NCI-H460 (cell line): ENCODE measurements around the gene SPAST. TPM values are rescaled to one million over a fixed set of nuclear protein-coding genes. Genes with fewer than 3 reads are reported as not detected.
"Not testable (repeated sequence)": the region's sequence is repeated elsewhere in the genome, so short reads cannot be mapped to it uniquely, and the experiment has no call there.

Experiments used
- DNase-seq: peaks from one replicate; pipeline ENCODE4 v3.0.0-alpha.2; 2016; ENCODE audit warnings: low read depth; ENCODE audit errors: extremely low read depth
- total RNA-seq: library from RNA; depleted of rRNA; stranded (reverse); fragments of >200 nt; shearing (Covaris generic); gene quantifications from 2 replicates; pipeline ENCODE4 v1.2.3, GENCODE V29; 2014; rRNA removed

The SPAST gene
- total RNA-seq, 1 experiment from 2014 or later = 40.5 TPM

DNA sequence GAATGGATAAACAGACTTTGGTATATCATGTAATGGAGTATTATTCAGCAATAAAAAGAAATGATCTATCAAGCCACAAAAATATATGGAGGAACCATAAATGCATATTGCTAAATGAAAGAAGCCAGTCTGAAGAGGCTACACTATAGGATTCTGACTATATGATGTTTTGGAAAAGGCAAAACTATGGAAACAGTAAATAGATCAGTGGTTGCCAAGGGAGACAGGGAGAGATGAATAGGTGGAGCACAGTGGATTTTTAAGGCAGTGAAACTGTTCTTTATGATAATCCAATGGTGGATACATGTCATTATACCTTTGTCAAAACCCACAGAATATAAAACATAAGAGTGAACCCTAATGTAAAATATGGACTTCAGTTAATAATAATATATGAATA, 61.3 kb downstream of the SPAST start:
- no peak for DNase-seq

DNA sequence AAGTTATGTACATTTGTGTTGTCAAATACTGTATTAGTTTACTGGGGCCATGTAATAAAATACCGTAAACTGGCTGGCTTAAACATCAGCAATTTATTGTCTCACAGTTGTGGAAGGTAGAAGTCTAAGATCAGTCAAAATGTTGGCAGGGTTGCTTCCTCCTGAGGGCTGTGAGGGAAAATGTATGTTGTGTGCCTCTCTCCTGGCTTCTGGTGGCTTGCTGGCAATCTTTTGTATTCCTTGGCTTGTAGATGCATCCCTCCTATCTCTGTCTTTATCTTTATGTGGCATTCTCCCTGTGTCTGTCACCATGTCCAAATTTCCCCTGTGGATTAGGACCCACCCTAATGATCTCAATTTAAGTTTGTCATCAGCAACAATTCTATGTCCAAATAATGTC, 65.3 kb downstream of the SPAST start:
- DNase-seq = no peak

DNA sequence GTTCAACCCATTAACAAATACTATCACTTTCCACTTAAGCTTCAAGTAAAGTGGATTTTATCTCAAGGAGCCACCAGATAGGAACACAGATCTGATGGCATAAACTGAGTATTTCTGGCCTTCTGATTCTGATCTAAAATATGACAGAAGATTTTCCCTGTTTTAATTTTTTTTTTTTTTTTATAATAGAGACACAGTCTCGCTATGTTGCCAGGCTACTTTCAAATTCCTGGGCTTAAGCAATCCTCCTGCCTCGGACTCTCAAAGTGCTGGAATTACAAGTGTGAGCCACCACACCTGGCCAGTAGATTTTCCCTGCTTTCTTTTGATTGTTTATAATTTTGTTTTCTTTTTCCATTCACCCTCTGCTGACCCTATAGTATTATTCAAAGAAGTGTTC, 65.7 kb downstream of the SPAST start:
- DNase-seq = no peak

DNA sequence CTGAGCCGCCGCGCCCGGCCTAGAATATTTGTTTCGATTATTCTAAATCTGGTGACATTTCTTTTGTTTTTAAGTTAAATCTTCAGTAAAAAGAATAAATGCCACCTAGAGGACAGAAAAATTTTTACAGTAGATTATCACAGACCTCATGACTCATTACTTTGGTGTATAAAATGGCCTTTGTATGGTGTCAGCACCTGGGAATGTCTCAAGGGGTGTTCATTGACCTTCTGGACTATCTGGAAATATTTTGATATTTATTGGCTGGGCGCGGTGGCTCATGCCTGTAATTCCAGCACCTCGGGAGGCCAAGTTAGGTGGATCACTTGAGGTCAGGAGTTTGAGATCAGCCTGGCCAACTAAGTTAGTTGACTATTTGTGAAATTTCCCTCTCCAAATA, 72.1 kb downstream of the SPAST start:
- DNase-seq = peak; percentile 65

DNA sequence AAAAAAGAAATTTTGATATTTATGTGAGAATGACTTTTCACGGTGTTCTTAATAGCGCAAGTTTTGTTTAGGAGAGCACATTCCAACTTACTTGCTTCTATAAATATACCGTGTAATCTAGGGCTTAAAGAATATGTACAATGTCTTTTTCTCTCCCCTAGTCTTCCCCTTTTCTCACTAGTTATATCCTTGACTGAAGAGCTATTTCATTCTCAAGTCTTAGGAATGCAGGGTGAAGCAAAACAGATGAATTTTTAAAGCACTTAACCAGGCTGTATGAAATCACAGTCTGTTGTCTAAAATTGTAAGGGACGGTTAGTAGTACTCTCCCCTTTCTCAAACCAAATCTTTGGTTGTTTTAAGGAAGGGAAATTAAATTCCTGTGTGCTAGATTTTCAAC, 72.7 kb downstream of the SPAST start:
- no peak for DNase-seq

DNA sequence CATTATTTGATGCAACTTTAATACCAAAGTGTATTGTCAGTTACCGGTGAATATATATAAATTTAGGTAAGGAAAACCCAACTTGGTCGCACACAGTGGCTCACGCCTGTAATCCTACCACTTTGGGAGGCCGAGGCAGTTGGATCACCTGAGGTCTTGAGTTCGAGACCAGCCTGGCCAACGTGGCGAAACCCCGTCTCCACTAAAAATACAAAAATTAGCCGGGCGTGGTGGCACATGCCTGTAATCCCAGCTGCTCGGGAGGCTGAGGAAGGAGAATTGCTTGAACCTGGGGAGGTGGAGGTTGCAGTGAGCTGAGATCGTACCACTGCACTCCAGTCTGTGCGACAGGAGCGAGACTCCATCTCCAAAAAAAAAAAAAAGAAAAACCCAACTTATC, 88.2 kb downstream of the SPAST start:
- DNase-seq = not testable (repeated sequence)

DNA sequence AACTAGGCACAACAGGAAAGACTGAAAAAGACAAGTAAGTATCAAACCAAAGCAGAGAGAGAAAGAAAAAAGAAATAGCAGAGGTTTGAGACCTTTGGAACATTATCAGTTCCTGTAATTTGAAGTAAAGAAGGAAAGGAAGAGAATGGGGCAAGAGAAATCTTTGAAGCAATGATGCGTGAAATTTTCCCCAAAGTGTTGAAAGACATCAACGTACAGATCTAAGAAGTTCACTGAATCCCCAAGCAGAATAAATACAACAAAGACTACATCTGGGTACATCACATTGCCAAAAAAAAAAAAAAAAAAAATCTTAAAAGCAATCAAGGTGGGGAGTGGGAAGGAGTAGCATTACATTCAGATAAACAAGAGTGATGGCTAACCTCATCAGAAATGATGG, 96.3 kb downstream of the SPAST start:
- no peak for DNase-seq

DNA sequence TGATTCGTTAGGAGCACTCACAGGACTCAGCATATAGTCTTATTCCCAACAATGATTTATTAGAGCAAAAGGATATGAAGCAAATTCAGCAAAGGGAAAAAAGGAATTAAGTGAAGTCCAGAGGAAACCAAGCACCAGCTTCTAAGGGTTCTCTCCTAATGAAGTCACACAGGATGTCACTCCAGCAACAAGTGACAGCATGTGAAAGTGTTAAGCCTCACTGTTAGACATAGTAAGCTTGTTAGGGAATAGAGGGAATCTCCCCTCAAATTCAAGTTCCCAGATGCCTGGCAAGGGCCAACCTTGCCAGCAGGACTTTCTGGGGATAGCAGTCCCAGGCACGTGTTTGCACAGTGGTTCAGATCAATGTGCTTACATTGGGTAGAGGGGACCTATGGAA, 97.9 kb downstream of the SPAST start:
- DNase-seq = no peak

DNA sequence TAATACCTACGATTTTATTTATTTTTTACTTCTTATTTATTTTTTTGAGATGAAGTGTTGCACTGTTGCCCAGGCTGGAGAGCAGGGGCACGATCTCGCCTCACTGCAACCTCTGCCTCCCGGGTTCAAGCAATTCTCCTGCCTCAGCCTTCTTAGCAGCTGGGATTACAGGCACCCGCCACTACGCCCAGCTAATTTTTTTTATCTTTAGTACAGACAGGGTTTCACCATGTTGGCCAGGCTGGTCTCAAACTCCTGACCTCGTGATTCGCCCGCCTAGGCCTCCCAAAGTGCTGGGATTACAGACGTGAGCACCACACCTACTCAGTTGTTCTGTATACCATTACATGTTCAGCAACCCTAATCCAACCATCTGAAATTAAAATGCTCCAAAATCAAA, 100.9 kb downstream of the SPAST start:
- not testable (repeated sequence) for DNase-seq

DNA sequence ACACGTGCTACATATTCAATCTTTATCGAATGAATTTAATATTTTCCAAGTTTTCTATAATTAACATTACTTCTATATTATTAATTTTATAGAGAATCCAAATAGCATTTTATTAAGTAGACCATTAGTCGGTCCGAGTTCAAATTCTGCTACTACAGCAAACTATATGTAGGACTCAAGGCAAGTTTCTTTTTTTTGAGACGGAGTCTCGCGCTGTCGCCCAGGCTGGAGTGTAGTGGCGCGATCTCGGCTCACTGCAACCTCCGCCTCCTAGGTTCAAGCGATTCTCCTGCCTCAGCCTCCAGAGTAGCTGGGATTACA, 101.6 kb downstream of the SPAST start:
- DNase-seq = not testable (repeated sequence)

DNA sequence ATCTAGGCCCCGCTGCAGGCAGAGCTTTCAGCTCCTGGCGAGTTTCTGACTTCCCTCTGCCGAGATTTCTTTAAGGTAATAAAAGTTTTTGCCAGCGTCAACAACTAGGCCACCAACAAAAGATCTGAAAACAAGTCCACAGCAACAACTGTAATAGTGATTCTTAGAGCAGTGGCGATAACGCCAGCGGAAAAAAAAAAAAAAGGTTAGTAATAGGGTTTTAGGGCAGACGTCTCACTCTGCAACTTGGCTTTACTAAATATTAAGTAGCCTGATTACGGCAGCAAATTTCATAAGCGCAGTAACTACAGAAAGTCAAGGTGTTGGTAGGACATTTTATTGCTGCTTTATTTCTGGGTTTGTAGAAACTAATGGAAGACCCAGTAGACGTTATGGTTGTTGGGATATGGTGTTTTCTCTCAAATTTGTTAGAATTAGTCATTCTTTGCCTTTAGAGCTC, 102.8 kb downstream of the SPAST start:
- DNase-seq = no peak

DNA sequence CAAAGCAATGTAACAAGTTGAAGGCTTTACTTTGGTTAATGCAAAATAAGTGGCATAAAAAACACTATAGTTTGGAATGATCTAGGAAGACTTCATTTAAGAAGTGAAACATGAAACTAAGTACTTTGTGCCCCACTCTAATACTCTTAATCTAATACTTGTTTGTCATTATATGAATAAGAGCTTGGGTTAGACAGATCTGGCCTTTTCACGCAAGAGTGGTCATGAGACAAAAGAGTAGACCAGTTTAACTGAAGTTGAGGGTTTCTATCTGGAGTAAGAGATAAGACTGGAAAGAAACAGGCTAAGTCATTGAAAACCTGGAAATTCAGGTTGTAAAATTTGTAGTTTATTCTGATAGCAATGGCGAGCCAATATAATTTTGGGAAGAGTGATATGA, 105.2 kb downstream of the SPAST start:
- DNase-seq = no peak

DNA sequence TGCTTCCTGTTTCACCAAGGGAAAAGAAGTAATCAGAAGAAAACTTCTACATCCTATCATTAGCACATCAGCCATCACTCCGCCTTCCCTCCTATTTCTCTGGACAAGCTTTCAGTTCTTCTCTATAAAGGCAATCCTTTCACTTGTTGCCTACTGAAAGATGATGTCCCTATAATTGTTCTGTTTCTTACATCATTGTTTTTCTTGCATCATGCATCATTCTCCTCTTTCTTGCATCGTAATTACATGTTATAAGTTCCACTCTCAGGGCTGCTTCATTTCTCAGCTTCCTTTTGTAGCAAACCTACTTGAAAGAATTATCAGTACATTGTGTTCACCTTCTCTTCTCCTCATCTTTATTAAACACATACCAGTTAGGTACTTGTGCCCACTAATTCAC, 109.5 kb downstream of the SPAST start:
- peak; percentile 65 for DNase-seq

DNA sequence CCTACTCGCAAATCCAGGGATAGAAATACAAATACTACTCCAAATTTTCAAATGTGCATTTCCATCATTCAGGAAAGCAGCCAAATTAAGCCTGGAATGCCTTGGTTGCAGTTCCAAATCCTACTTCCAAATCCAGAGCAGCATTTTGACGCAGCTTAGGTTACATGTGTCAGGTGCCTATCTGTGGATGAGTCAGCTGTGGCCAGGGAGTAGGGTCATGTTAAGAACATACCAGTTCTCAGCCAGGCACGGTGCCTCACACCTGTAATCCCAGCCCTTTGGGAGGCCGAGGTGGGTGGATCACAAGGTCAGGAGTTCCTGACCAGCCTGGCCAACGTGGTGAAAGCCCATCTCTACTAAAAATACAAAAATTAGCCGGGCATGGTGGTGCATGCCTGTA, 119.3 kb downstream of the SPAST start:
- no peak for DNase-seq

DNA sequence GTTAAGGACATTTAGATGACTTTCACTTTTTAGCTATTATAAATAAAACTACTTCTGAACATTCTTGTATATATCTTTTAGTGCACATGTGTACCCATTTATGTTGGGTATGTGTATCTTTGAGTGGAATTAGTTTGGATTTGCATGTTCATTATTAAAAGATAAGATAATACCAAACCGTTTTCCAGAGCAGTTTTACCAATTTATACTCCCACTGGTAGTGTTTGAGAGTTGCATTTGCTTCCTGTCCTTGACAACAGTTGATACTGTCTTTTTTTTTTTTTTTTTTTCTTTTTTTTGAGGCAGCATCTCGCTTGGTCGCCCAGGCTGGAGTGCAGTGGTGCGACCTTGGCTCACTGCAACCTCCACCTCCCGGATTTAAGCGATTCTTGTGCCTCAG, 125.7 kb downstream of the SPAST start:
- no peak for DNase-seq

DNA sequence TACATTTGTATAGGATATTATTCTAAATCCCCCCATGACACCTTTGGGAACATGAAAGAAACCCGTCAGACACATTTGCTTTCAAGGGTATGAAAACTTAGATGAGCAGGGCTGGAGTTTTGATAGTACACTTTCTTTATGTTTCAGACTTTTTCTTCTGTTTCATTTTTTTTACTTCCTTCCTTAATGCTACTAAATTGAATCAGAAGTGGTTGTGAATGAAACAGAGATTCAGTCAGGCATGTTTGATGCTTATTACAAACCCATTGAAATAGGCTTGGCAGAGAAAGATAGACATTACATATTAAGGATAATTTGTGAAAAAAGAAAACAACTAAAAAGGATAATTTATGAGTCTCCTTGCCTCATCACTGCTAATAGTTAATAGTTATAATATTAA, 129.1 kb downstream of the SPAST start:
- no peak for DNase-seq

DNA sequence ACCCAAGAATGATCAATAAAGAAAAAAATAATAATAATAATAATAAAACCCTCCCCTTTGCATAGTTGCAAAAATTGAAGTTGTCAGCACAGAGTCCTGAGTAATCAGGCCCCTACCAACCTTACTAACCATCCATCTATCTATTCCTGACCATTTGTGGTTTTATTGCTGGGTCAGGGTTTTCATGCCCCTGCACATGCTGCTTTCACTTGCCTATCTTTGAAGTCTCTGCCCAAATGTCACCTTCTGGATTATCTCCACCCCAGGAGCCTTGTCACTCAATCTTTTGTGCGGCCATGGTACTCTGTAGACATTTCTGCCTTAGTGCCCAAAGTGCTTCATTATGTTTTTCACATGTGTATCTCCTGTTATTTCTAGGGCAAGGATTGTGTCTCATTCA, 137.5 kb downstream of the SPAST start:
- no peak for DNase-seq

DNA sequence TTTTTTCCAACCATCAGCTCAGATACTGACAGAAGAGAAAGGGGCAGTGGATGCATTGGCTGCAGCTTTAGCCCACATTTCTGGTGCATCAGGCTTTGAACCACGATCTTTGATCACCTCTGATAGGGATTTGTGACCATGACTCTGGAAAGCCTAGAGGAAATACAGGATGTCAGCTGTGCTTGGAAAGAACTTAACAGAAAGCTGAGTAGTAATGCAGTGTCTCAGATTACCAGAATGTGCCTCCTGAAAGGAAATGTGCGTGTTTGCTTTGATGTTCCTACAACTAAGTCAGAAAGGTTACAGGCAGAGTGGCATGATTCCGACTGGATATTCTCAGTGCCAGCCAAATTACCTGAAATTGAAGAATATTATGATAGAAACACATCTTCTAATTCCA, 140.1 kb downstream of the SPAST start:
- DNase-seq = not testable (repeated sequence)

Other genes with a start within 250 kb of the SPAST start
- 56.5 and 59.2 TPM in 2 replicates for gene MEMO1, start 52.5 kb upstream of the SPAST start, total RNA-seq
- 92.5 and 107 TPM in 2 replicates for gene DPY30, start 23.8 kb upstream of the SPAST start, total RNA-seq
- 44.6 and 45.5 TPM in 2 replicates for gene SLC30A6, start 102.3 kb downstream of the SPAST start, total RNA-seq
- gene NLRC4, start 201.3 kb downstream of the SPAST start, total RNA-seq = 0.07 TPM in 1 of 2 replicates, not detected in the other
- gene YIPF4, start 214.3 kb downstream of the SPAST start, total RNA-seq = 46.5 and 53.3 TPM in 2 replicates